Neural crest cell (in vitro differentiated cells): ENCODE results near the gene SMYD5. TPM values are rescaled to one million over a fixed set of nuclear protein-coding genes. Genes with fewer than 3 reads are reported as not detected.

Experiments
- DNase-seq: peaks from one replicate; pipeline ENCODE4 v3.0.0; 2021; ENCODE audit warnings: low read depth, mixed read lengths, low spot score
- H3K27ac Mint-ChIP-seq: one replicate; pipeline ENCODE4 v1.8.0; 2021; ENCODE audit warnings: mild to moderate bottlenecking, mixed read lengths; ENCODE audit not compliant: unreplicated experiment
- H3K27me3 Mint-ChIP-seq: 2 replicates; pipeline ENCODE4 v1.8.0; 2021; ENCODE audit warnings: low read depth, mild to moderate bottlenecking, mixed read lengths
- H3K36me3 Mint-ChIP-seq: 2 replicates; pipeline ENCODE4 v1.8.0; 2021; ENCODE audit warnings: low read depth, mild to moderate bottlenecking, mixed read lengths
- H3K4me1 Mint-ChIP-seq: 2 replicates; pipeline ENCODE4 v1.8.0; 2021; ENCODE audit warnings: mixed read lengths
- H3K4me3 Mint-ChIP-seq: one replicate; pipeline ENCODE4 v1.8.0; 2021; ENCODE audit warnings: mild to moderate bottlenecking, mixed read lengths
- H3K9me3 Mint-ChIP-seq: 2 replicates; pipeline ENCODE4 v1.8.0; 2021; ENCODE audit warnings: mixed read lengths
- CTCF ChIP-seq: fragments of 200-600 bp; sonication (generic); conservative IDR thresholded peaks from 2 replicates; pipeline ENCODE4 v1.5.0; 2021; ENCODE audit warnings: antibody characterized with exemption, mild to moderate bottlenecking
- total RNA-seq: library from RNA; stranded (reverse); gene quantifications from 2 replicates; pipeline ENCODE4 v1.2.1, GENCODE V29; 2021

Gene SMYD5
- total RNA-seq, 1 donor from 2014 or later, result 33.7 TPM

GRCh38 chr2:73237168-73237567 is 23.1 kb downstream of the SMYD5 start:
- Mint-ChIP-seq H3K27ac (no peak overlapping the region), H3K27me3 (no peaks in the 10 kb centered on the region), H3K4me3 (peak overlapping the region; percentile 50), H3K4me1 (peaks cover 39% of the 10 kb centered on the region), H3K36me3 (no peaks in the 10 kb centered on the region), H3K9me3 (no peaks in the 10 kb centered on the region)
- no peak for TF ChIP-seq CTCF
- no peak for DNase-seq

GRCh38 chr2:73238149-73238548 is 24.1 kb downstream of the SMYD5 start:
- Mint-ChIP-seq H3K27ac (peak overlapping the region; percentile 57), H3K27me3 (no peaks in the 10 kb centered on the region), H3K36me3 (peaks cover 2% of the 10 kb centered on the region), H3K4me1 (peaks cover 32% of the 10 kb centered on the region), H3K9me3 (no peaks in the 10 kb centered on the region), H3K4me3 (peak overlapping the region; percentile 81)
- no peak for TF ChIP-seq CTCF
- DNase-seq, result no peak

GRCh38 chr2:73238976-73239375 is 24.9 kb downstream of the SMYD5 start:
- no peaks in the 10 kb centered on the region for H3K9me3 Mint-ChIP-seq

GRCh38 chr2:73239776-73240175 is 25.7 kb downstream of the SMYD5 start:
- H3K27ac Mint-ChIP-seq, result no peak overlapping the region
- H3K9me3 Mint-ChIP-seq, result no peaks in the 10 kb centered on the region
- peaks cover 2% of the 10 kb centered on the region for H3K36me3 Mint-ChIP-seq
- no peaks in the 10 kb centered on the region for H3K27me3 Mint-ChIP-seq
- DNase-seq, result no peak
- peaks cover 29% of the 10 kb centered on the region for H3K4me1 Mint-ChIP-seq
- TF ChIP-seq CTCF, result no peak
- no peak overlapping the region for H3K4me3 Mint-ChIP-seq

More at GRCh38 chr2:73238976-73239375, 24.9 kb downstream of the SMYD5 start:
- DNase-seq, result no peak
- Mint-ChIP-seq H3K36me3 (peaks cover 2% of the 10 kb centered on the region), H3K27me3 (no peaks in the 10 kb centered on the region), H3K27ac (no peak overlapping the region), H3K4me3 (no peak overlapping the region), H3K4me1 (peaks cover 29% of the 10 kb centered on the region)
- no peak for TF ChIP-seq CTCF

GRCh38 chr2:73243884-73244570 is 30.0 kb downstream of the SMYD5 start:
- Mint-ChIP-seq H3K4me1 (no peaks in the 10 kb centered on the region), H3K9me3 (no peaks in the 10 kb centered on the region), H3K27me3 (no peaks in the 10 kb centered on the region), H3K36me3 (peaks cover 12% of the 10 kb centered on the region), H3K27ac (no peak overlapping the region), H3K4me3 (no peak overlapping the region)
- no peak for TF ChIP-seq CTCF
- no peak for DNase-seq
